GM12878 (cell line): ENCODE data around the gene TSHZ1. TPM values are rescaled to one million over a fixed set of nuclear protein-coding genes. Genes with fewer than 3 reads are reported as not detected.
A peak's percentile ranks its signal among the peaks of the same experiment; 100 is the strongest.

Source experiments
- ATF2 ChIP-seq: IDR thresholded peaks from 2 replicates; pipeline ENCODE4 v1.6.1; 2012; ENCODE audit warnings: low read length, inconsistent platforms
- ATF7 ChIP-seq: fragments of 450-650 bp; IDR thresholded peaks from 2 replicates; pipeline ENCODE4 v1.6.1; 2016; ENCODE audit warnings: low read depth, mild to moderate bottlenecking
- BHLHE40 ChIP-seq, 2 experiments: fragments of 450-650 bp in 1 of 2; IDR thresholded peaks; 2 replicates each; pipeline ENCODE4 v1.6.1; 2011 to 2017; ENCODE audit warnings: low read depth in 2 of 2, borderline replicate concordance in 1 of 2, improper control_type of control experiment in 1 of 2, low read length in 1 of 2, mild to moderate bottlenecking in 1 of 2
- BRCA1 ChIP-seq: IDR thresholded peaks from 2 replicates; pipeline ENCODE4 v1.6.1; 2011; ENCODE audit warnings: low read depth, low read length, improper control_type of control experiment
- CBX5 ChIP-seq: sonication (generic); IDR thresholded peaks from 2 replicates; pipeline ENCODE4 v1.6.1; 2016; ENCODE audit warnings: low read depth, moderate library complexity, mild to moderate bottlenecking, inconsistent platforms
- CEBPZ ChIP-seq: fragments of 150-350 bp; IDR thresholded peaks from 2 replicates; pipeline ENCODE4 v1.6.1; 2016; ENCODE audit warnings: low read depth, low read length
- CREB1 ChIP-seq: IDR thresholded peaks from 2 replicates; pipeline ENCODE4 v1.6.1; 2012; ENCODE audit warnings: low read depth, mild to moderate bottlenecking, inconsistent platforms
- EZH2 ChIP-seq: IDR thresholded peaks from 2 replicates; pipeline ENCODE4 v1.6.1; 2012; ENCODE audit warnings: low read depth, mild to moderate bottlenecking, control low read depth, inconsistent platforms, low read length, borderline replicate concordance; ENCODE audit not compliant: control insufficient read depth
- GABPA ChIP-seq: IDR thresholded peaks from 2 replicates; pipeline ENCODE4 v1.6.1; 2014; ENCODE audit warnings: antibody characterized with exemption, low read depth, mild to moderate bottlenecking, inconsistent platforms
- GATAD2B ChIP-seq: fragments of 450-650 bp; conservative IDR thresholded peaks from 2 replicates; pipeline ENCODE4 v1.6.1; 2017; ENCODE audit warnings: low read depth, mild to moderate bottlenecking, moderate library complexity
- HCFC1 ChIP-seq: fragments of 150-350 bp; IDR thresholded peaks from 2 replicates; pipeline ENCODE4 v1.6.1; 2014; ENCODE audit warnings: low read length
- HDAC2 ChIP-seq: fragments of 200-600 bp; sonication (generic); IDR thresholded peaks from 2 replicates; pipeline ENCODE4 v1.6.1; 2017
- KAT2A ChIP-seq: conservative IDR thresholded peaks from 2 replicates; pipeline ENCODE4 v1.6.1; 2011; ENCODE audit warnings: low read depth, low read length; ENCODE audit not compliant: control insufficient read depth
- KLF5 ChIP-seq: fragments of 450-650 bp; IDR thresholded peaks from 2 replicates; pipeline ENCODE4 v1.6.1; 2014; ENCODE audit warnings: mild to moderate bottlenecking; ENCODE audit not compliant: partially characterized antibody
- NBN ChIP-seq: fragments of 450-650 bp; IDR thresholded peaks from 2 replicates; pipeline ENCODE4 v1.6.1; 2016
- PML ChIP-seq: IDR thresholded peaks from 2 replicates; pipeline ENCODE4 v1.6.1; 2012; ENCODE audit warnings: low read length, inconsistent platforms
- RAD21 ChIP-seq: IDR thresholded peaks from 2 replicates; pipeline ENCODE4 v1.6.1; 2011; ENCODE audit warnings: mild to moderate bottlenecking, low read depth, low read length, moderate library complexity; ENCODE audit not compliant: insufficient read depth
- RB1 ChIP-seq: fragments of 450-650 bp; formaldehyde crosslinking; IDR thresholded peaks from 2 replicates; pipeline ENCODE4 v1.6.1; 2017; ENCODE audit warnings: mild to moderate bottlenecking, borderline replicate concordance
- RFX5 ChIP-seq: IDR thresholded peaks from 2 replicates; pipeline ENCODE4 v1.6.1; 2011; ENCODE audit warnings: low read depth, low read length, improper control_type of control experiment
- SIX5 ChIP-seq: IDR thresholded peaks from 2 replicates; pipeline ENCODE4 v1.6.1; 2011; ENCODE audit warnings: mild to moderate bottlenecking, low read depth, low read length, moderate library complexity; ENCODE audit not compliant: severe bottlenecking
- SP1 ChIP-seq: IDR thresholded peaks from one replicate; pipeline ENCODE4 v1.6.1; 2011; ENCODE audit warnings: low read depth, low read length
- SPI1 ChIP-seq: IDR thresholded peaks from 2 replicates; pipeline ENCODE4 v1.6.1; 2011; ENCODE audit warnings: low read depth, mild to moderate bottlenecking, low read length, moderate library complexity, borderline replicate concordance; ENCODE audit not compliant: insufficient read depth
- STAT1 ChIP-seq: fragments of 450-650 bp; conservative IDR thresholded peaks from 2 replicates; pipeline ENCODE4 v1.6.1; 2014; ENCODE audit warnings: antibody characterized with exemption, mild to moderate bottlenecking
- ZBED1 ChIP-seq: IDR thresholded peaks from 2 replicates; pipeline ENCODE4 v1.6.1; 2016; ENCODE audit warnings: borderline replicate concordance
- ZNF217 ChIP-seq: fragments of 450-650 bp; IDR thresholded peaks from 2 replicates; pipeline ENCODE4 v1.6.1; 2017; ENCODE audit warnings: antibody characterized with exemption, mild to moderate bottlenecking
- ZZZ3 ChIP-seq: IDR thresholded peaks from 2 replicates; pipeline ENCODE4 v1.6.1; 2011; ENCODE audit warnings: low read depth; ENCODE audit not compliant: control insufficient read depth, insufficient read length
- polyA plus RNA-seq, 11 experiments: library from polyadenylated mRNA; depleted of rRNA in 4 of 11; unstranded in 6 of 11; stranded (reverse) in 5 of 11; fragments of >200 nt; fragmentation: Nextera tagmentation in 4 of 11; fragmentation: Illumina TruSeq in 1 of 11; extraction: Ambion mirVana in 4 of 11; extraction: Trizol in 1 of 11; gene quantifications; 1 replicate in 1 of 11; 2 replicates in 10 of 11; pipeline versions ENCODE4 v1.2.1 to v1.2.3, GENCODE V29; 2011 to 2016; ENCODE audit warnings: inconsistent platforms in 2 of 11, missing spikeins in 2 of 11, low read depth in 1 of 11
- total RNA-seq, 4 experiments: library from RNA; depleted of rRNA in 3 of 4; stranded (reverse); fragments of >200 nt in 3 of 4; fragmentation: Illumina TruSeq in 1 of 4; extraction: Trizol in 1 of 4; gene quantifications; 2 replicates each; pipeline versions ENCODE4 v1.2.1 to v1.2.3, GENCODE V29; 2013 to 2021
- TF ChIP-seq, protein P1 (sequence below): IDR thresholded peaks from 2 replicates; pipeline ENCODE4 v1.6.1; 2012; ENCODE audit warnings: mild to moderate bottlenecking, low read depth, low read length

The TSHZ1 gene
- total and polyA plus RNA-seq, 10 of the 15 experiments (the other 5 are each of a cell fraction or from before 2014, with no cell fraction given): 2.2 to 15.2 (median 5.1) TPM

- TF ChIP-seq, protein P1, sequence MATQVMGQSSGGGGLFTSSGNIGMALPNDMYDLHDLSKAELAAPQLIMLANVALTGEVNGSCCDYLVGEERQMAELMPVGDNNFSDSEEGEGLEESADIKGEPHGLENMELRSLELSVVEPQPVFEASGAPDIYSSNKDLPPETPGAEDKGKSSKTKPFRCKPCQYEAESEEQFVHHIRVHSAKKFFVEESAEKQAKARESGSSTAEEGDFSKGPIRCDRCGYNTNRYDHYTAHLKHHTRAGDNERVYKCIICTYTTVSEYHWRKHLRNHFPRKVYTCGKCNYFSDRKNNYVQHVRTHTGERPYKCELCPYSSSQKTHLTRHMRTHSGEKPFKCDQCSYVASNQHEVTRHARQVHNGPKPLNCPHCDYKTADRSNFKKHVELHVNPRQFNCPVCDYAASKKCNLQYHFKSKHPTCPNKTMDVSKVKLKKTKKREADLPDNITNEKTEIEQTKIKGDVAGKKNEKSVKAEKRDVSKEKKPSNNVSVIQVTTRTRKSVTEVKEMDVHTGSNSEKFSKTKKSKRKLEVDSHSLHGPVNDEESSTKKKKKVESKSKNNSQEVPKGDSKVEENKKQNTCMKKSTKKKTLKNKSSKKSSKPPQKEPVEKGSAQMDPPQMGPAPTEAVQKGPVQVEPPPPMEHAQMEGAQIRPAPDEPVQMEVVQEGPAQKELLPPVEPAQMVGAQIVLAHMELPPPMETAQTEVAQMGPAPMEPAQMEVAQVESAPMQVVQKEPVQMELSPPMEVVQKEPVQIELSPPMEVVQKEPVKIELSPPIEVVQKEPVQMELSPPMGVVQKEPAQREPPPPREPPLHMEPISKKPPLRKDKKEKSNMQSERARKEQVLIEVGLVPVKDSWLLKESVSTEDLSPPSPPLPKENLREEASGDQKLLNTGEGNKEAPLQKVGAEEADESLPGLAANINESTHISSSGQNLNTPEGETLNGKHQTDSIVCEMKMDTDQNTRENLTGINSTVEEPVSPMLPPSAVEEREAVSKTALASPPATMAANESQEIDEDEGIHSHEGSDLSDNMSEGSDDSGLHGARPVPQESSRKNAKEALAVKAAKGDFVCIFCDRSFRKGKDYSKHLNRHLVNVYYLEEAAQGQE: no peak
- TF ChIP-seq NBN (0 out of 2 replicates have a peak, but pooled peaks have one; percentile 44), HCFC1 (no peak), ZZZ3 (no peak), GABPA (no peak), ATF7 (peak; percentile 34; the same call in 1 of the 2 replicates), STAT1 (no peak), EZH2 (no peak), SPI1 (peak; percentile 100), RB1 (no peak), PML (no peak), SP1 (peak; percentile 13), SIX5 (no peak), KAT2A (no peak), RFX5 (no peak), CBX5 (peak; percentile 87; the same call in 1 of the 2 replicates), ZNF217 (no peak), BHLHE40 (IDR thresholded peaks at IDR 0.05; ENCODE audit: borderline replicate concordance in 1 of 2, low read depth in 2 of 2, low read length in 1 of 2) (peak; percentile 89 to 91), ZBED1 (no peak), HDAC2 (no peak), RAD21 (peak; percentile 62), BRCA1 (no peak), KLF5 (no peak), CEBPZ (no peak), GATAD2B (peak; percentile 69; the same call in 1 of the 2 replicates), ATF2 (no peak; the same call in 1 of the 2 replicates), CREB1 (no peak)
These were observed 37.5 kb upstream of the TSHZ1 start (continued) for GRCh38 chr18:75173125-75173432.
